Dendritic cell treated with granulocyte-macrophage colony-stimulating factor and Interleukin-4, amounts not matched to agents 40 ng/mL and 50 ng/mL, for 4 days (primary cell): Measurements from ENCODE around the gene TTC7B.

Experiments
- H3K27ac Mint-ChIP-seq: one replicate; pipeline ENCODE4 v1.8.0; 2022; ENCODE audit warnings: mild to moderate bottlenecking, mixed read lengths
- H3K27me3 Mint-ChIP-seq: one replicate; pipeline ENCODE4 v1.8.0; 2022; ENCODE audit warnings: mild to moderate bottlenecking, mixed read lengths
- H3K36me3 Mint-ChIP-seq: one replicate; pipeline ENCODE4 v1.8.0; 2022; ENCODE audit warnings: low read depth, mixed read lengths
- H3K4me1 Mint-ChIP-seq: one replicate; pipeline ENCODE4 v1.8.0; 2022; ENCODE audit warnings: low read depth, mixed read lengths
- H3K4me3 Mint-ChIP-seq: one replicate; pipeline ENCODE4 v1.8.0; 2022; ENCODE audit warnings: mild to moderate bottlenecking, moderate library complexity, mixed read lengths
- H3K9me3 Mint-ChIP-seq: one replicate; pipeline ENCODE4 v1.8.0; 2022; ENCODE audit warnings: mixed read lengths
- intact Hi-C: fragments of 100-400 bp; cut with micrococcal nuclease; formaldehyde crosslinking; loops from one replicate; pipeline ENCODE4 v1.15.0; 2022

TTC7B gene

DNA sequence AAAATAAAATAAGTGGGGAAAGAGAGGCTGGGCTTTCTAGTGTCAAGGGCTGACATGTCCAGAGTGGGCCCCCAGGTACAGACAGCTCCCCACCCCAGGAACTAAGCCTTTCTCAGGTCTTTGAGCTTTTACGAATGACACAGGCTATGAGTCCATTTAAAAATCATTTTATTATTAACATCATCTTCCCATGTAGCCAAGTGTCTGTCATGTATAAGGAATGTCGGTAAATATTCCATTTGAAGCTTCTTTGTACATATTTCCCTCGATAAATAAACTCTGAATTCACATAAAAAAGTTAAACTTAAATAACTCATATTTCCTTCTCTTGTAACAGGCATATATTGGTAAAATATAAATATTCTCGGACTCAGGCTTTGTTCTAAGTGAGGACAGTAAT lies 275.8 kb downstream of the TTC7B start:
- H3K9me3 Mint-ChIP-seq: no peaks in the 10 kb centered on the region
- no peak overlapping the region for H3K4me3 Mint-ChIP-seq
- intact Hi-C loops: no loop called here
- peaks cover 30% of the 10 kb centered on the region for H3K36me3 Mint-ChIP-seq
- H3K4me1 Mint-ChIP-seq: peaks cover 15% of the 10 kb centered on the region
- peaks cover 17% of the 10 kb centered on the region for H3K27me3 Mint-ChIP-seq
- H3K27ac Mint-ChIP-seq: no peak overlapping the region

DNA sequence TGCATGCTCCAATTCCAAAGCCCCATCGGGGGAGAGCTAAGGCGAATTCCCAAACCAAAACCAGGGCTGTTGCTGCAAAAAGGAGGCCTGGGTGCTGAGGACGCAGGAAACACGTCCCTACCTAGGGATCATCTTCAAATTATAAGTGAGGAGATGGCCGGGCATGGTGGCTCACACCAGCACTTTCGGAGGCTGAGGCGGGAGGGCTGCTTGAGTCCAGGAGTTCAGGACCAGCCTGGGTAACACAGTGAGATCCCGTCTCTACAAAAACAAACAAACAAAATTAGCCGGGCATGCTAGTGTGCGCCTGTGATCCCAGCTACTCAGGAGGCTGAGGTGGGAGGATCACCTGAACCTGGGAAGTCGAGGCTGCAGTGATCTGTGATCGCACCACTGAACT lies 276.2 kb downstream of the TTC7B start:
- intact Hi-C loops: no loop called here
- Mint-ChIP-seq H3K36me3 (peaks cover 30% of the 10 kb centered on the region), H3K9me3 (no peaks in the 10 kb centered on the region), H3K4me1 (peaks cover 20% of the 10 kb centered on the region), H3K4me3 (no peak overlapping the region), H3K27me3 (peaks cover 19% of the 10 kb centered on the region), H3K27ac (no peak overlapping the region)

DNA sequence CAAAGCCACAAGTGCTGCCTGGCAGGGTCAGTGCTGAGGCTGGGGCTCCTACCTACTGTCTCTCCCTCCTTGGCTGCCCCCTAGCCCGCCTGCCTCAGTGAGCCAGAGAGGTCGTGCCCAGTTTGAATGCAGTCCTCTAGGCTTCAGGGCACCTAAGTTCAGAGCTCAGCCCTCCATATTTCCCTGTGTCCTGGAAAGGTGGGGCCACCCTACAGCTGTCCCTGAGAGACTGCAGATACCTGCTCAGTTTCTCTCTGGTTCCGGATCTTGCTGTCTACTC lies 276.8 kb downstream of the TTC7B start:
- intact Hi-C loops: no loop called here
- H3K4me1 Mint-ChIP-seq: peaks cover 25% of the 10 kb centered on the region
- H3K27me3 Mint-ChIP-seq: peaks cover 23% of the 10 kb centered on the region
- H3K9me3 Mint-ChIP-seq: no peaks in the 10 kb centered on the region
- H3K4me3 Mint-ChIP-seq: no peak overlapping the region
- H3K36me3 Mint-ChIP-seq: peaks cover 30% of the 10 kb centered on the region
- H3K27ac Mint-ChIP-seq: no peak overlapping the region

DNA sequence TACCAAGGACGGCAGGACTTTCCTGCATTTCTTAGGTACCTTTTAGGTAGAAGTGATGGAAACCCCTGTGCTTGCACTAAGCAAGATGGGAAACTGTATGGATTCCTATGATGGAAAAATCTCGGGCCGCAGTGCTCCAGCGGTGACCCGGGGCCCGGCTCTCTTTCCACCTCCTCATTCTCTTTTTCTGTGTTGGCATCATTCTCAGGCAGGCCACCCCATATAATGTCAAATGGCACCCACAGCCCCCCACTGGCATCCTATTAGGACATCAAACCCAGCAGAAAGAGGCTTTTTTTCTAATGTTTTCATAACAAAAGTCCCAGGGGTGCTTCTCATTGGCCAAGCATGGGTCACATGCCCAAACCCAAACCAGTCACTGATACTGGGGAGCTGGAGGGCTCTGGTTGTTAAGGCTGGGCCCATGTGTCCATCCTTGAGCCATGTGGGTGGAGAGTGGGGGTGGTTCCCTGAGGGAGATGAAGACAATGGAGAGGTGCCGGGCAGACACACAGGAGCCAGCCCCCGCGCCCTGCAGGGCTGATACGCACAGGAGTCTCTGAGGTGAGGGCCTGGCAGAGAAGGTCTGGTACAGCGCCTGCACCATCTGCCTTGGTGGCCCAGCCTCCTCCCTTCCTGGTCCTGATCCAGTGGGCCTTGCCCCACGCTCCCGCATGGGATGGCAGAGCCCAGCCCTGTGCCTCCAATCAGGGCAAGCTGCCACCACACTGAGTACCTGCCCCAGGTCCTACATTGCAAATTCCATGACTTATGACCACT lies 277.3 kb downstream of the TTC7B start:
- H3K9me3 Mint-ChIP-seq: no peaks in the 10 kb centered on the region
- peaks cover 26% of the 10 kb centered on the region for H3K27me3 Mint-ChIP-seq
- H3K4me3 Mint-ChIP-seq: no peak overlapping the region
- no peak overlapping the region for H3K27ac Mint-ChIP-seq
- H3K36me3 Mint-ChIP-seq: peaks cover 30% of the 10 kb centered on the region
- peaks cover 31% of the 10 kb centered on the region for H3K4me1 Mint-ChIP-seq
- intact Hi-C loops: no loop called here

DNA sequence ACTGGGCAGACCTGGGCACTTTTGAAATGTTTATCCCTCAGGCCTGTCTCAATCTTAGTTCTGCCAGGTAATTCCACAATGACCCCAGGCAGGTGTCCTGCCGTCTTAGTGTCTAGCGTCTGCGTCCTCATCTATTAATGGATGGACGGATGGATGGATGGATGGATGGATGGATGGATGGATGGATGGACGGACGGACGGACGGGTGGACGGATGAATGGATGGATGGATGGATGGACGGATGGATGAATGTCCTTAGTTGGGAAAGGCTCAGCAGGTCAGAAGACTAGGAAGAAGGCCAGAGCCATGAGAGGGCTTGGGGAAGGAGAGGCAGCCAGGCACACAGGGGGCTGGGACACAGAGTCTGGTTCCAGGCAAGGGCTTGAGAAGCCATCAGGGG lies 278.1 kb downstream of the TTC7B start:
- Mint-ChIP-seq H3K4me1 (peaks cover 39% of the 10 kb centered on the region), H3K36me3 (peaks cover 30% of the 10 kb centered on the region), H3K9me3 (no peaks in the 10 kb centered on the region), H3K27ac (no peak overlapping the region), H3K27me3 (peaks cover 25% of the 10 kb centered on the region), H3K4me3 (no peak overlapping the region)
- intact Hi-C loops: no loop called here

DNA sequence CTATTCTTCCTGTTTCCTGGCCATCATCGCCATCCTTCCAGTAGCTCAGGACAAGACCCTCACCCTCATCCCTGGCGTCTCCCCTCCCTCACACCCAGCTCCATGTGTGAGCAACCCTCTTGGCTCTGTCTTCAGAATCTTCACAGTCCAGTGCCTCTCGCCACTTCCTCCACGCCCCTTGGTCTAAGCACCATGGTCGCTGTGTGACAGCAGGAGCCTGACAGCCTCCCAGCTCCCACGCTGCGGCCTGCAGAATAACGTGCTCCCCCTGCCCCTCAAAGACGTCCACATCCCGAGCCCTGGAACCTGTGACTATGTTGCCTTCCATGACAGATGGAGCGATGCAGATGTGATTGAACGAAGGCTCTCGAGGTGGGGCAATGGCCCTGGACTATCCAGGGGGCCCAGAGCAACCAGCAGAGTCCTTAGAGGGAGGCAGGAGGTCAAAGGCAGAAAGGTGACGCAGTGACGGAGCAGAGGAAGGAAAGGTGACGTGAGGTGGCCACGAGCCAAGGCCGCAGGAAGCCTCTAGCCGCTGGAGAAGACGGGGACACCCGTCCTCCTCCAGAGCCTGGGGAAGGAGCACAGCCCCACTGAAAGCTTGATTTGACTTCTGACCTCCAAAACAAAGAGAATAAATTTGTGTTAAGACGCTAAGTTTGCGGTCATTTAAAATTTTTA lies 279.6 kb downstream of the TTC7B start:
- no peak overlapping the region for H3K4me3 Mint-ChIP-seq
- H3K27ac Mint-ChIP-seq: peak overlapping the region; percentile 7

GRCh38 chr14:90536092-90536491 lies 280.1 kb downstream of the TTC7B start:
- Mint-ChIP-seq H3K4me3 (no peak overlapping the region), H3K27ac (peak overlapping the region; percentile 7), H3K9me3 (no peaks in the 10 kb centered on the region), H3K27me3 (peaks cover 26% of the 10 kb centered on the region), H3K36me3 (peaks cover 22% of the 10 kb centered on the region), H3K4me1 (peaks cover 47% of the 10 kb centered on the region)
- intact Hi-C loops: no loop called here

More for the DNA sequence above, 279.6 kb downstream of the TTC7B start:
- Mint-ChIP-seq H3K27me3 (peaks cover 26% of the 10 kb centered on the region), H3K9me3 (no peaks in the 10 kb centered on the region), H3K4me1 (peaks cover 47% of the 10 kb centered on the region), H3K36me3 (peaks cover 25% of the 10 kb centered on the region)
- intact Hi-C loops: no loop called here

DNA sequence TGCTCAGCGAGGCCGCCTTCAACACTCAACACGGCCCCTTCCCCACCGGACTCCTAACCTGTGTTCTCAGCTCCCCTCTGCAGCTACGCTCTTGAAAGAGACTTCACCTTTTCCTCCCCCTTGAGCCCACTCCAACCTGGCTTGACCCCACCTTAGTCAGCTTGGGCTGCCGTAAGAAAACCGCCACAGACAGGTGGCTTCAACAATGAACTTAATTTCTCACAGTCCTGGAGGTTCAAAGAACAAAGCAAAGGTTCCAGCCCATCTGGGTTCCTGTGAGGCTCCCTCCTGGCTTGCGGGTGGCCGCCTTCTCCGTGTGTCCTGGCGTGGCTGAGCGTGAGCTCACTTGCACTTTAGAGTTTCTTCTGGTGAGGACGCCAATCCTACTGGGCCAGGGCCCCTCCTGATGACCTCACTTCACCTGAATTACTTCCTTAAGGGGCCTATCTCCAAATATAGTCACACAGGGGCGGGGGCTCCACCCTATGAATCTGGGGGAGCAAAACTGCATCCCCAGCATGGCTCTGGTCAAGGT lies 280.6 kb downstream of the TTC7B start:
- intact Hi-C loops: no loop called here
- H3K4me3 Mint-ChIP-seq: no peak overlapping the region
- H3K27ac Mint-ChIP-seq: peak overlapping the region; percentile 69
- H3K27me3 Mint-ChIP-seq: peaks cover 26% of the 10 kb centered on the region
- peaks cover 19% of the 10 kb centered on the region for H3K36me3 Mint-ChIP-seq
- H3K4me1 Mint-ChIP-seq: peaks cover 47% of the 10 kb centered on the region
- no peaks in the 10 kb centered on the region for H3K9me3 Mint-ChIP-seq

DNA sequence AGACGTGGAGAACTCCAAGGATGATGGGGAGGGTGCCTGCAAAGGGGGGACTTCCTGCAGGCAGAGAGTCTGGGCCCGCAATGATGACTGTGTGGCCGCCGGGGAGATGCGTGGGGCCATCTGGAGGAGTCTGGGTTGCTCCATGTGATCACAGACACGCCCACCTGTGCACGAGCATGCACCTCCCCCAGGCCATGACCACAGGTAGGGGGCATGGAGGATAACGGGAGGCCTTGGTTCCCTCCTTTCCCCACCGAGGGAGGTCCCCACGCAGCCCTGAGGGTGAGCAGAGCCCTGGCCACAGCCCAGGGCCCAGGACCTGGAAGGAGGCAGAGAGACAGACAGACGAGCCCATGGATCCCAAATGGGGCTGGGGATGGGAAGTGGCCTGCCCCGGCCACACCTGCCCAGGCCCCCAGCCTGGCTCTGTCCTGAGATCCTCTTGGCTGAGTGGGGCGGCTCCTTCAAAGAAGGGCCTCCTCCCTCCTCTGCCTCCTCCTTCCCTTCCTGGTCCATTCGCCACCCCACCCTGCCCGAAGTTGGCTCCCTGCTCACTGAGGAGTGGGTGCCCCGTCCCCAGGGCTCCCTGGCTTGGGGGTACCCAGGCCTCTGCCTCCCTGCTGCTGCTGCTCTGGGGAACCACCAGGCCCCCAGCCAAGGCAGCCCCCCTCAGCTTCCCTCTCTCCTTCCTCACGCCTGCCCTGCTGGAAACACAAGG lies 281.2 kb downstream of the TTC7B start:
- H3K9me3 Mint-ChIP-seq: no peaks in the 10 kb centered on the region
- peak overlapping the region; percentile 69 for H3K27ac Mint-ChIP-seq
- peaks cover 47% of the 10 kb centered on the region for H3K4me1 Mint-ChIP-seq
- peaks cover 19% of the 10 kb centered on the region for H3K36me3 Mint-ChIP-seq
- H3K4me3 Mint-ChIP-seq: no peak overlapping the region
- peaks cover 30% of the 10 kb centered on the region for H3K27me3 Mint-ChIP-seq
- intact Hi-C loops: no loop called here

DNA sequence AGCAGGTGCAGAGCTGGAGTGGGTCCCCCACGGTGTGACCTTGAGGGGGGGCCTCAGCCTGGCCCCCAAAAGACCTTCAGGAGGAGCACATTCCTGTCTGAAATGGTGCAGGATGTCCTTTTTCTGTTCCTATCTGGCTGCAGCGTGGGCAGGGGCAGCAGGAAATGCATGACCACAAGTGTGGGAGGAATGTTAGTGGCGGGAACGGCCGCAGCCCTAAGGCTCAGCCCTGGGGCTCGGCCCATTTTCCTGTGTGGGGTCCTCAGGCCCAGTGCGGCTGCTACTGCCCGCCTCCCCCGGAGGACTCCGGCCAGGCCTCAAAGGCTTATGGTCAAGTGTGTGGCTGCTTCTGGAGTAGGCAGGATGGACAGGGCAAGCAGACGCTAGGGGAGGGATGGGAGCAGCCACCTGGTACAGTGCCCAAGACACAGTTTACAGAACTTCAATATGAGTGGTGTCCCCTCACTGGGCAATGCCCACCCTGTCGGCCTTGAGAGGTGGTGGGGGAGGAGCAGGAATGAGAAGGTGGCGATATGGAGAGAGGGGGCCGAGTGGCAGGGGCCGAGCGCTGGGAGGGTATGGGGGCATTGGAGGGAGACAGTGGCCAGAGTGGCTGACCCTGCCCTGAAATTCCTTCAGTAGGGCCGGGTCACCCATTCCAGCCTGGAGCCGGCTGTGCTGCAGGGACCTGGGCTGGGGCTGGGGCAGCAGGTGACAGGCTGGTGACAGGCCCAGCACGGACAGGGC lies 282.0 kb downstream of the TTC7B start:
- intact Hi-C loops: no loop called here
- H3K36me3 Mint-ChIP-seq: peaks cover 12% of the 10 kb centered on the region
- peaks cover 47% of the 10 kb centered on the region for H3K4me1 Mint-ChIP-seq
- H3K27me3 Mint-ChIP-seq: peaks cover 30% of the 10 kb centered on the region
- peak overlapping the region; percentile 49 for H3K4me3 Mint-ChIP-seq
- H3K9me3 Mint-ChIP-seq: no peaks in the 10 kb centered on the region
- peak overlapping the region; percentile 34 for H3K27ac Mint-ChIP-seq

DNA sequence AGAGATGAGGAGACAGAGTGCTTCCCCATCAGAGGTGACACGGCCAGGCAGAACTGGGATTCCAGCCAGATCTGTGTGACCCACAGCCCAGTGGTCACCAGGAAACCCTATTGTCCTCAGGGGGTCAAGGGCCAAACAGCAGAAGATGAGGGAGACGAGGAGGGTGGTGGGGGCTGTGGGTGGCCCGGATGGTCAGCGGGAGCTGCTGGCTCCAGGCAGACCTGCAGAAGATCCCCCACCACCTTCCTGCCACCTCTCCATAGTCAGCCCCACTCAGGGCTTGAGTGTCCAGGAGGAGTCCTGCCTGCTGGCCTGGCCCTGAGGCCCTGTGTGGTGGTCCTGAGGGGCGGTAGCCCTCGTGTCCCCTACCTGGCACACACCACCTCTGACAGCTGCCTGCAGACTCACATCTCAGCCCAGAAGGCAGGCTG lies 282.6 kb downstream of the TTC7B start:
- intact Hi-C loops: no loop called here
- H3K4me3 Mint-ChIP-seq: peak overlapping the region; percentile 49
- H3K36me3 Mint-ChIP-seq: peaks cover 6% of the 10 kb centered on the region
- peaks cover 7% of the 10 kb centered on the region for H3K9me3 Mint-ChIP-seq
- H3K27me3 Mint-ChIP-seq: peaks cover 31% of the 10 kb centered on the region
- peaks cover 47% of the 10 kb centered on the region for H3K4me1 Mint-ChIP-seq
- peak overlapping the region; percentile 34 for H3K27ac Mint-ChIP-seq

DNA sequence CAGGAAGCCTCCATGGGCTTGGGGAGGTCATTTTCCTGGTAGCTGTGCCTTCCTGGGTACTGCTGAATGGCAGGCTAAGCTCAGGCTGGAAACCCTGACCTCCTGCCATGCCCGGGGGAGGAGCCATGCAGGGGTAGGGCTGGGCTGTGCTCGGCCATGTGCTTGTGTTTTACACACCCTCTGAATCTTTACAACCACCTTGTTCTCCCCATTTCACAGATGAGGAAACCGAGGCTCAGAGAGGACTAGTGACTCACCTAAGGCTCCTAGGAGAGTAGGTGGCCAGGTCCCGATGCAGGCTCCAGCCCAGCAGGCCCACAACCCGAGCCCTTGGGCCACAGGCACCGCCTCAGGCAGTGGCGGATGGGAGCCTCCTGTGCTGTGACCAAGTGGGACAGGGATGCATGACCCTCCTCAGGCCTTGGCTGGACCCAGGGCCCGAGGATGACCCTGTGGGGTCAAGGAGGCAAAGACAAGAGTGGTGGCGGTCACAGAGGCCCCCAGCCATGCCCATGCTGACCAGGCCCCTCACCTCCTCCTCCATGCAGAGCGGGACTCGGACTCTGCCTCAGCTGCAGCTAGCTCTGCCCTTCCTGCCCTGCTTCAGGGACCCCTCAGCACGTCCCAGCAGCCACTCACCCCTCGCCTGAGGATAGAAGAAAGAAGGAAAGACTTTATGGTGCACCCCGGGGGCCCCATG lies 283.3 kb downstream of the TTC7B start:
- Mint-ChIP-seq H3K4me3 (no peak overlapping the region), H3K27ac (peak overlapping the region; percentile 34), H3K36me3 (no peaks in the 10 kb centered on the region), H3K9me3 (peaks cover 11% of the 10 kb centered on the region), H3K4me1 (peaks cover 47% of the 10 kb centered on the region), H3K27me3 (peaks cover 32% of the 10 kb centered on the region)
- intact Hi-C loops: no loop called here

DNA sequence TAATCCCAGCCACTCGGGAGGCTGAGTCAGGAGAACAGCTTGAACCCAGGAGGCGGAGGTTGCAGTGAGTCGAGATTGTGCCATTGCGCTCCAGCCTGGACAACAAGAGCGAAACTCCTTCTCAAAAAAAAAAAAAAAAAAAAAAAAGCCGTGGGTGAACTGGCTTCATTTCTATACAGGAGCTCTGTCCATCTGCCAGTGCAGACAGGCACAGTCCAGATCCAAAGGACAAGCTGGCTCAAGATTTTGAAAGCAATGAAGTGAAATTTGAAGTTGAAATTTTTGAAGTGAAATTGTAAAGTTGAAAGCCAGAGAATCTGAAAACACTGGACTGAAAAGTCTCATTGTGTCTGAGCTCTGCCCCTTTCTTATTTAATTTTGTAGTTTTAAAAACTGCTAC lies 284.7 kb downstream of the TTC7B start:
- peaks cover 22% of the 10 kb centered on the region for H3K9me3 Mint-ChIP-seq
- H3K4me1 Mint-ChIP-seq: peaks cover 43% of the 10 kb centered on the region
- H3K4me3 Mint-ChIP-seq: no peak overlapping the region
- H3K27ac Mint-ChIP-seq: no peak overlapping the region
- intact Hi-C loops: no loop called here
- H3K36me3 Mint-ChIP-seq: peaks cover 6% of the 10 kb centered on the region
- peaks cover 33% of the 10 kb centered on the region for H3K27me3 Mint-ChIP-seq
